HCT116 (cell line): Measurements from ENCODE around the gene ACADVL.

Source experiments
- EZH2 ChIP-seq: fragments of 200-600 bp; sonication (generic); IDR thresholded peaks from 2 replicates; pipeline ENCODE4 v1.6.1; 2017; ENCODE audit warnings: antibody characterized with exemption, mixed run types
- POLR2AphosphoS5 ChIP-seq: IDR thresholded peaks from 2 replicates; pipeline ENCODE4 v1.6.1; 2011; ENCODE audit warnings: mild to moderate bottlenecking, low read depth, low read length, moderate library complexity
- TF ChIP-seq, protein P1 (sequence below), 3 experiments: fragments of 200-600 bp in 1 of 3; sonication (generic) in 1 of 3; IDR thresholded peaks in 2 of 3; conservative IDR thresholded peaks in 1 of 3; 2 replicates each; pipeline ENCODE4 v1.5.1; 2012 to 2017; ENCODE audit warnings: low read depth in 2 of 3, low read length in 2 of 3, antibody characterized with exemption in 1 of 3, borderline replicate concordance in 1 of 3, control low read depth in 1 of 3, mild to moderate bottlenecking in 1 of 3, mixed read lengths in 1 of 3, mixed run types in 1 of 3, moderate library complexity in 1 of 3; ENCODE audit not compliant: insufficient read depth in 1 of 3

GRCh38 chr17:7204828-7205461 lies 14.8 kb upstream of the ACADVL start:
- no peak for TF ChIP-seq POLR2AphosphoS5
- no peak for TF ChIP-seq EZH2
- TF ChIP-seq, protein P1, sequence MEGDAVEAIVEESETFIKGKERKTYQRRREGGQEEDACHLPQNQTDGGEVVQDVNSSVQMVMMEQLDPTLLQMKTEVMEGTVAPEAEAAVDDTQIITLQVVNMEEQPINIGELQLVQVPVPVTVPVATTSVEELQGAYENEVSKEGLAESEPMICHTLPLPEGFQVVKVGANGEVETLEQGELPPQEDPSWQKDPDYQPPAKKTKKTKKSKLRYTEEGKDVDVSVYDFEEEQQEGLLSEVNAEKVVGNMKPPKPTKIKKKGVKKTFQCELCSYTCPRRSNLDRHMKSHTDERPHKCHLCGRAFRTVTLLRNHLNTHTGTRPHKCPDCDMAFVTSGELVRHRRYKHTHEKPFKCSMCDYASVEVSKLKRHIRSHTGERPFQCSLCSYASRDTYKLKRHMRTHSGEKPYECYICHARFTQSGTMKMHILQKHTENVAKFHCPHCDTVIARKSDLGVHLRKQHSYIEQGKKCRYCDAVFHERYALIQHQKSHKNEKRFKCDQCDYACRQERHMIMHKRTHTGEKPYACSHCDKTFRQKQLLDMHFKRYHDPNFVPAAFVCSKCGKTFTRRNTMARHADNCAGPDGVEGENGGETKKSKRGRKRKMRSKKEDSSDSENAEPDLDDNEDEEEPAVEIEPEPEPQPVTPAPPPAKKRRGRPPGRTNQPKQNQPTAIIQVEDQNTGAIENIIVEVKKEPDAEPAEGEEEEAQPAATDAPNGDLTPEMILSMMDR (IDR thresholded peaks at IDR 0.05 in 2 of 3, conservative IDR thresholded peaks at IDR 0.05 in 1 of 3; ENCODE audit: borderline replicate concordance in 1 of 3, insufficient read depth in 1 of 3, low read depth in 2 of 3, low read length in 2 of 3): no peak
